ENCODE results near the gene REEP5.
"Not testable (repeated sequence)": the region's sequence is repeated elsewhere in the genome, so short reads cannot be mapped to it uniquely, and the experiment has no call there.

Gene REEP5

DNA sequence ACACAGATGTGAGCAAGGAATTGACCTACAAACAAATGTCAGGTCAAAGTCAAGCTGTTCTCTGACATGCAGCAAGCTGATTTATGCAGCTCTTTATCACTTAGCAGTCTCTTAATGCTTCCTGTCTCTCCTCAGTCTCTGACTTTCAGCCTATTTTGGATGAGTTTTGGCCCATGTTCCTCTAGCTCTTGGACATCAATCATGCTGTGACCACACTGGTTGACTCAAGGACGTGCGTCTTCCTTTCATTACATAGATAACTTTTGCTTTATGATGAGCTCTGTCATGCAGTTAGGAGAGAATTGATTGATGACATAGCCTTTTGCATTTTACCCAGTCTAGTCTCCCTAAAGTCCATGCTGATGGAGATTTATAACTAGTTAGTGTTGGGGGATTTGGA is 9.4 kb upstream of the REEP5 start:
- no peak for DNase-seq

DNA sequence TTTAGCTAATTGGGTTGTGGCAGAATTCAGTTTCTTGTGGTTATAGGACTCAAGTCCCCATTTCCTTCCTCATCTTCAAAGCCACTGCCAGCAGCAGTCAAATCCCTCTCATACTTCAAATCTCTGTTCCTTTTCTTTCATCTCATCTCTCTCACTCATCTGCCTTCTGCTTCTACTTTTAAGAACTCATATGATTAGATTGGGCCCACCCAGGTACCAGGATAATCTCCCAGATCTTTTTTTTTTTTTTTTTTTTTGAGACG is 8.0 kb upstream of the REEP5 start:
- DNase-seq, result no peak

DNA sequence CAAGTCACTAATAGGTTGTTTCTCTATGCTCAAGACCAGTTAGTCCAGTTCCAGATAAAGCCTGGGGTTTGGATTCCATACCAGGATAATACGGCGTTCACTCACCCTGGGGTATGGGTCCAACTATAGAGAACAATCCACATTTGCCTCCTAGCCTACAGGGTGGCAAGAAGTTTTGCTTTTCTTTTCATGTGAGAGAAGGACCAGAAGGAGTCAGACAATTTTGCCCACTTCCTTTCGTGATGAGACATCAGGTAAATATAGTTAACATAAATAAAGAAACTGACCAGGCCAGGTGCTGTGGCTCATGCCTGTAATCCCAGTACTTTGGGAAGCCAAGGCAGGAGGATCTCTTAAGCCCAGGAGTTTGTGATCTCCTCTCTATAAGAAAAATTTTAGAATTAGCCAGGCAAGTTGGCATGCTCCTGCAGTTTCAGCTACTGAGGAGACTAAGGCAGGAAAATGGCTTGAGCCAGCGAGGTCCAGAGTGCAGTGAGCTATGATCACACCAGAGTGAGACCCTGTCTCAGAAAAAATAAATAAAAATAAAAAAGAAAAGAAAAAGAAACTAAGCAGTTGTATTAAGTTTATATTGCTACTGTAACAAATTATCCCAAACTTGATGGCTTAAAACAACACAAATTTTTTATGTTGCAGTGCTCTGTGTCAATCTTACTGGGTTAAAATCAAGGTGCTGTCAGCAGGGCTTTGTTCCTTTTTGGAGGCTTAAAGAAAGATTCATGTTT is 7.5 kb upstream of the REEP5 start:
- DNase-seq, result no peak

DNA sequence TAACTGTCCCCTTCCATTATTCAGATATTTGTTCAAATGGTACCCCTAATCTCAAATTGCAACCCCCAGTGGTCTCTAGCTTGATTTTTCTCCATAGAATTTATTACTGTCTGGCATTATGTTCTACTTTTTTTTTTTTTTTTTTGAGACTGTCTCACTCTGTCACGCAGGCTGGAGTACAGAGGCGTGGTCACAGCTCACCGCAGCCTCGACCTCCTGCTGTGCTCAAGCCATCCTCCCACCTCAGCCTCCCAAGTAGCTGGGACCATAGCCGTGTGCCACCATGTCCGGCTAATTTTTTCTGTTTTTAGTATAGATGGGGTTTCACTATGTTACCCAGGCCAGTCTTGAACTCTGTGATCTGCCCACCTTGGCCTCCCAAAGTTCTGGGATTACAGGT is 2.0 kb upstream of the REEP5 start:
- DNase-seq, result no peak

DNA sequence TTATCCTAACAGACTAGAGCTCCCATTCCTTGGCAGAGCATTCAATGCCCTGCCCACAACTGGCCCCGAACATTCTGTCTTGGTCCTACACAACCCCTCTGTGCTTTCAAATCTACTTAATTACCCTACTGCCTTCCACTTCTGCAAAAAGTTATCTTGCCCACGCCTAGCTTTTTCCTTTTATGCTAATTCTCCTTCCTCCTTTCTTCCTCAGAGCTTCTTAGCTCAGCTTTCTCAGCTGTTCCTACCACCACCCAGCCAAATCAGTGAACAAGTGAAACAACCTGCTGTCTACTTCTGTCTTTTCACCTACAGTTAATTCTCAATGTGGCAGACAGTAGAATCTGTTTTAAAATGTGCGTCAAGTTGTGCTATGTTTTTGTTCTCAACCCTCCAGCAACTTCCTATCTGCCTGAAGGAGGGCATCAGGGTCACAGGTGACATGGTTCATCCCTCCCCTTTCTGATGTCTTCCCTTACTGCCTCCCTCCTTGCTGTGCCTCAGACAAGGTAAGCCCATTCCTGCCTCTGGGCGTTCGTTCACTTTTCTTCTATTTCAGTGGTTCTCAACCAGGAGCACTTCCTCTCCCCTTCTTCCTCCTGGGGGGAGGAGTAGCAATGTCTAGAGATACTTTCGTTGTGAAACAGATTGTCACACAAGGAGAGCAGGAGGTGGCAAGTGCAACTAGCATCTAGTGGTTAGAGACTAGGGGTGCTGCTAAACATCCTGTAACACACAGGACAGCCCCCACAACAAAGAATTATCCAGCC is 1.3 kb upstream of the REEP5 start:
- DNase-seq, result no peak

DNA sequence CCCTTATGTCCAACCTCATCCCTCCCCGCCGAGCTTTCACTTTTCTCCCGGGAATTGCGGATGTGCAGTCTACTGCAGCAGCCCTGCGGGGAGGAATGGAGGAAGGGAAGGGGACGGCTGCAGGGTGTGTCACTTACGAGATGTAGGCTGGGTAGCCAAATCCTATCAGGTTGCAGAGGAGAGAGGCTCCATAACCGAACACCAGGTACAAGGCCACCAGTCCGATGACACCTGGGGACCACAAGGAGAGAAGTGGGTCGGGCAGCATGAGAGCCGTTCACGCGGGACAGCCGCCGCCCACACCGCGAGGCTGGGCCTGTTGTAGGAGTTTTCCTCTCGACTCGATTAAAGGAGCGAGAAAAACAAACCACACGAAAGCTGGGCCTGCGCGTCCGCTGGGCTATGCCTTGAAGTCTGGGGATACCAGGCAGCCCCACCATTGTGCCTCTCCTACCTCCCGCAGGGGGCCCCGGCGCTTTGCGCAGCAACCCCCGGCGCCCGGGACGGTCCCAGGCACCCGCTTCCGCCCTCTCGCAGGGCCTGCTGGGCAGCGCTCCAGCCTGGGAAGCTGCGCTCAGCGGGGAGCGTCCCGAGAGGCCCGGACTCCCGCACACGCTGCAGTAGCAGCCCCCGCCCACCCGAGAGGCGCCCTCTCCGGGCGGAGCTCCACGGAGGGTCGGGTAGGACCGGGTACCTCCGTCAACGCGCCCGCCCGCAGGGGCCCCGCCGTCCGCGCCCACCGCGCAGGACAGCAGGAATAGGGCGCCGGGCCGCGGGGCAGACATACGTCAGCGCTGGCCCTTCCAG is 798 bp downstream of the REEP5 start:
- peak; percentile 27 to 42 for DNase-seq

DNA sequence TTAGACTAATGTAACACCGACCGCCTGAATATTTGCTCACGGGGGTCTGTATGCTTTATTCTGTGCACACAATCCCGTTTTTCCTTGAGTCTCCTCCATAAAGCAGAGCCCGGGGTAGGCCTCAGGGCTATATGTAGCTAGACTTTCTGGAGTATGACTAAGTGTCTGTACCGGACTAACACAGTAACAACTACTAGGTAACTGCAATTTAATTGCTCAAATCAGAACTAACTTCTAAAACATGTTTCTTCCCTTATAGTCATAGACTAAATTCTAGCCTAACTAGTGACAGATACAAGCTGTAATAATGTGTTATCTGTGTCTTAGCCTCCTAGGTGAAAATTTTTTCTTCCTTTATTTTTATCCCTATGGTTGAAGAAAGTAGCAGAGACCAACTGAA is 2.1 kb downstream of the REEP5 start:
- DNase-seq, result no peak

DNA sequence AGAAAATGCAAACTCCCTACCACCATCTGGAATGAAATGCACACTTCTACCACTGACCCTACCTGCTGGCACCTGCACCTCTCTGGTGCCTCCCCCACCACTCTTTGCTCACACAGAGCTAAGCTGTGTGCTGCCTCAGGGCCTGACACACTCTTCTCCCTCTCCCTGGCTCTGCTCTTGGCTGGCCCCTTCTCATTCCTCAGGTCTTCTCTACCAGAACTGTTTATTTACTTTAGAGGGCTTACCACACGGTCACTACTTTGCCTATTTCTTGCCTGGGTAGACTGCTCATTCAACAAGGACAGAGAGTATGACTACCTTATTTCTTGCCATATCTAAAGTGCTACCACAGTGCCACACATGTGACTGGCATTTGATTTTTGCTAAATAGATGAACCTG is 3.3 kb downstream of the REEP5 start:
- DNase-seq, result no peak

DNA sequence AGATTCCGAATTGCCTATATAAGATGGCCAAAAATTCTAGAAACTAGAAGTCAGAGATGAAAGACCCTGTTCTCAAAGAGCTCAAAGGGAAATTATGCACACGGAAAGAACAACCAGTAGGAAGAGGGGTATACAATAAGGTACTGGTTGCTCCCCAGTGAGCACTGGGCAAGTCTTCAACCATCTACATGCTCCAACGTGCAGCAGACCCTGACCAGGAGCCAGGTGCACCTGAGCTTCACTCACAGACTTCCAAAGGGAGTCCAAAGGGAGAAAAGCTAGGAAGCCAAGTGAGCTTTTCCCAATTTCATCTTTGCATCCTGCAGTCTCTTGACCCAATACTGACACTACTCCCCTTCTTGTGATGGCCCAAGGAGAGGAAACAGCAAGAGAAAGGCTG is 3.9 kb downstream of the REEP5 start:
- DNase-seq, result no peak

DNA sequence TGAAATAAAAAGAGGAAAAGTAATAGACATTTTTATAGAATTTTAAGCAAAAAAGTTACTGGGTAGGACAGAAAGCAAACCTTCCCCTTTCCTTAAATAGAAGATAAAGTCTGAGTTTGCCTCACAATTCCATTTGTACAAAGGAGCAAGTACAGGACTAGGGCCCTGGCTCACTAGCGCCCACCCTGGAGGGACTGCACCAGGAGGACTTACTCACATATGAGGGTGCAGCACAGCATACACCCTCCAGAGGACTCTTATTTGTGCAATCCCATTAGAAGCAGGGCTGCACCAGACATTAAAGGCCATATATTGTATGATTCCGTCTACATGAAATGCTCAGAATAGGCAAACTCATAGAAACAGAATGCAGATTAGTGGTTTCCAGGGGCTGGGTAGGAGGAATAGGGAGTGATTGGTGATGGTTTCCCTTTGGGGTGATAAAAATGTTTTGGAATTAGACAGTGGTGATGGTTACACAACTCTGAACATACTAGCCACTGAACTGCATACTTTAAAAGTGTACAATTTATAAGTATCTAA is 4.5 kb downstream of the REEP5 start:
- no peak for DNase-seq

DNA sequence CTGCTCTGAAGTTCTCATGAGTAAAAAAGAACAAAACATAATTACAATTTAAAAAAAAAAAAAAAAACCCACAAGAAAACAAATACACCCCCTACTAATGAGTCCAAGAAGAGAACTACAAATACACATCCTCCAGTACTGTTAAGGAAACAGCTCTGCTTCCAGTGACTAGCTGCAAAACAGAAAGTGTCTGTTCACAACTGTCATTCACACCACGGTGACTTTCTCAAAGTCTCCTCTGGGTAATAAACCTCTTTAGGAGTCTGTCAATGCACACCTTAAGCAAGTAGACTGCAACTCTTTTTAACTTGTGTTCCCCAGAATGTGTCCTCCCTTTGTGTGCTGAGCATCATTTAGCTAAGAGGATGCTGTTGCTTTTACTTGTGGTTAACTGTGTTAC is 6.2 kb downstream of the REEP5 start:
- no peak for DNase-seq

DNA sequence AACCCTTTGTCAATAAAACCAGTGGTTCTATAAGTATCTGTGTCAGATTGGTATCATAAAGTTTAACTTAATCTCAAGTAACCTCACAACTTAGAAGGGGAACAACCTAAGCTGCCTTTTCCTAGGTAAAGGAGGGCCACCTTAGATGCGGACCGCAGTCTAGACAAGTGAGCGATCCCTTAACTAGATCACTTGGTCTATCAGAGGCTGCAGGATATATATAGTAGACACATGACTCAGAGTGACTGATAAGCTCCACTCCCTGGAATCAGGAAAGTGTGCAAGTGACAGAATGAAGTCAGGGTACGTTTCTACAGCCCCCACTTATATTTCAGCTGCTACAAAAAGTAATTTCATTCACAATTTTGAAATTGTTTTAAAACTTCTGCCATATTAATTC is 7.4 kb downstream of the REEP5 start:
- DNase-seq, result no peak

DNA sequence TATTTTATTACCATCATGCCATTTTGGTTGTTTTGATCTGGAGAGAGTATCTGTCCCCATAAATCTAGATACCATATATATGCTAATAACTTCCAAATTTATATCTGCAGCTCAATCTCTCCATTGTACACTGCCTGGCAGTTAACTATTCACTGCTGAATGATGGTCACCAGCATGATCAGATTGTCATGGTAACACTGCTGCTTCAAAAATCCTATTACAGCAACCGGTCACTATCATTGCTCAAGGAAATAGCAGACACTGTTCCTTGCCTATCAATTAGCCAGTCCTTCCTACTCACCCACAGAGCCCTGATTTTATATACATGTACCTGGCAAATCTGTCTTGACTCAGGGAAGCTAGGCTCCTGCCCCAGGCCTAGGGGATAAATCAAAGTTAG is 11.5 kb downstream of the REEP5 start:
- DNase-seq, result no peak

DNA sequence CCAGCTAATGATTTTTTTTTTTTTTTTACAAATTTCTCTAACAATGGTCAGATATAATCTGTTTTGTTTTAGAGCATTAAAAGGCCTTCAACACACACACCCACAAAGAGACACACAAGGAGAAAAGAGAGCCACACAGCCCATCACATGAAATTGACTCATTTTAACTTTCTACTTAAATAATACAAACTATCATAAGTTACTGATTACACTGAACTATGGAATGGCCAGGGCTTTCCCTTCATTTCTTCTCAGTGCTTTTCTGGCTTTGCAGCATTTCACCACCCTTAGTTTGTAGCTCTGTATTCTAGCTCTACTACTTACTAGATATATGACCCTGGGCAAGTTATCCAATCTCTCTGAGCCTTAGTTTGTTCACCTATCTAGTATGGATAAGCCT is 13.2 kb downstream of the REEP5 start:
- DNase-seq, result no peak

DNA sequence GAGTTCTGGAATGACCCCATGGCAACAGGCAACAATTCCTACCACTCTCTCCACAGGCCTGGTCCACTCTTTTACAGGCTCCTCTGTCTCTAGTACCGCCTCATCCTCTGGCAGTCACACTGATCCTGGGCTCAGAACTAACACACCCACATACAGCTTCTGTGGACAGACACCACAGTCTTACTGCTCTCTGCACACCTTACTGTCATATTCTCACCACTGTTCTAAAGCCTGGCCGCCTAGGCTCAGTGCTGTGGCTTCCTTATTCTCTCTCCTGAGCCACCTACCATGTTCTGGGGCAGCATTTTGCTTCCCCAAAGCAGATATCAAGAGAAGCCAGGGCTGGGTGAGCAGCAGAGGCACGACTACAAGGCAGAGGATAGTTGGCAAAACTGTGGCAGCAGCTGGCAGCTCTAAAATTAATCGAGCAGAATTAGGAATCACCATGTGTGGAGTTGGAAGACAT is 14.8 kb downstream of the REEP5 start:
- no peak for DNase-seq

DNA sequence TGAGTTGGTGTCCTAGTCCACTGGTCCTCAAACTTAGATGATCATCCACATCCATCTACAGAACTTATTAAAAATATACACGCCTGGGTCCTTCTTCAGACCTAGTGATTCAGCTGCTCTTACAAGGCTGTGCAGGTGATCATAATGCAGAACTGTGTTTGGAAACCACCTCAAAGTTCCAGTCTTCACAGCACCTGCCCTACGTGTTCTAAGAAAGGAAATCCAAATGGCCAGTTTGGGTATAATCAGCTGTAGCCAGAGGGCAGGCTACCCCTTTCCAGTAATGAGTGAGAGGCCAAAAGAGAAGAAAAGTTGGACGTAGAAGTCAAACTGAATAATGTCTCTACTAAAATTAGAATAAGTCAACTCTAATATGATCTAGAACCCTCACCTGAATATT is 15.4 kb downstream of the REEP5 start:
- DNase-seq, result no peak

DNA sequence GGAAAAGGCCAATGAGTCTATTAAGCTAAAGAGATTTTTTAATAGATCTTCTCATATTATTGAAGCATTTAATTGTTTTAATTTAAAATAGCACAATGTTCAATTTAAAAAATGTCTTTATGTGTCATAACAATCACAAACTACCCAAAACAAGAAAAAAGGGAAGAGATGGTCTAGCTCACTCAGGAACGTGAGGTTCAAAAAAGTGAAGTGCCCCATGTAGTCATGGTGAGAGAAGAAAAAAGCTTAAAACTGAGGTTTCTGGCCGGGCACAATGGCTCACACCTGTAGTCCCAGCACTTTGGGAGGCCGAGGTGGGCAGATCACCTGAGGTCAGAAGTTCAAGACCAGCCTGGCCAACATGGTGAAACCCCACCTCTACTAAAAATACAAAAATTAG is 17.0 kb downstream of the REEP5 start:
- not testable (repeated sequence) for DNase-seq

DNA sequence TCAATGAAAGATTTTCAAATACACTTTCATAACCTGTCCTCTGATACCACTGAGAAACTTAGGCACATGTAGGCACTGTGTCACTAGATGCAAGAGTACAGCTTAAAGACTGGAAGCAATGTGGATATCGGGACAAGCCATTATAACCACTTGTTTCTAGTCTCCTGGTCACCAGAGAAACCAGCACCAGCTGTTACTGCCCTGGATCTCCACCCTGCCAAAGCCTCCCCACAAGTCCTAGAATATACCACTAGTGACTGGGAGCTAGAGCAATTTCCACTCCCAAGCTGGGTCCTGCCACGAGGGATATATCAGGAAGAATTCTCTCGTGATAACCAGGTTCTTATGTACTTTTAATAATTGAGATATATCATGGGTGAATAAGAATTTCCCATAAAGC is 19.5 kb downstream of the REEP5 start:
- no peak for DNase-seq

DNA sequence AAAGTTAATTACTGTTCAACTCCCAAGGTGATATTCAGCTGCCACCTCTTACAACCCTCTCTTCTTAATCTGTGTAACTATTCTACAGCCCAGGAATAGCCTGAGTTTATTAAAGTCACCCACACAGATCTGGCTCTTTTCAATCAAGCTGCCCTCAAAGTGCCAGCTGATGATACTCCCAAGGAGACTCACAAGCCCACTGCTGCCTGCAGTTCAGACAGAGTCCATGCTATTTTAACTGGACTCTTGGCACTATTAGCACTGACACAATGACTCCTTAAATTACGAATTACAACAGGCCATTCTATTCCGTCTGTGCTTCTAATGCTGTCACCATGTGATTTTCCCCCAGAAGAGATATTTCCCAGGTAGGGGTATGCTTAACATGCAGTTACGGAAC is 26.3 kb downstream of the REEP5 start:
- DNase-seq, result no peak

DNA sequence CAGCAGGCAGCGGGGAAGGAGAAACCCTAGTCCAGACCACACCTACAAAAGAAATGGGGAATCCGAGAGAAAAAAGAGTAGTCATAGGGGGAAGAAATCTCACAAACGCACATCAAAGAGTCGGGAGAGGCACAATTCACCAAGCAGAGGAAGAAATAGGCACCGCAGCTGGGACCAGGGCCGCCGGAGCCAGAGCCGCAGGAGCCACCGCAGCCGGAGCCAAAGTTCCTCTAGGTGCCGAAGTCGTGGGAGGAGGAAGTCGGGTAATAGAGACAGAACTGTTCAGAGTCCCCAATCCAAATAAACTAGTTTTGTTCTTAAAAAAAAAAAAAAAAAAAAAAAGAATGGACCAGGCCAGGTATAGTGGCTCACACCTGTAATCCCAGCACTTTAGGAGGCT is 29.3 kb downstream of the REEP5 start:
- DNase-seq, result no peak

DNA sequence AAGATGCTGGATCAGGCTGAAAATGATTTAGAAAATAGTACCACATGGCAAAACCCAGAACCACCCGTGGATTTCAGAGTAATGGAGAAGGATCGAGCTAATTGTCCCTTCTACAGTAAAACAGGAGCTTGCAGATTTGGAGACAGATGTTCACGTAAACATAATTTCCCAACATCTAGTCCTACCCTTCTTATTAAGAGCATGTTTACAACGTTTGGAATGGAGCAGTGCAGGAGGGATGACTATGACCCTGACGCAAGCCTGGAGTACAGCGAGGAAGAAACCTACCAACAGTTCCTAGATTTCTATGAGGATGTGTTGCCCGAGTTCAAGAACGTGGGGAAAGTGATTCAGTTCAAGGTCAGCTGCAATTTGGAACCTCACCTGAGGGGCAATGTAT is 30.0 kb downstream of the REEP5 start:
- DNase-seq, result not testable (repeated sequence)

DNA sequence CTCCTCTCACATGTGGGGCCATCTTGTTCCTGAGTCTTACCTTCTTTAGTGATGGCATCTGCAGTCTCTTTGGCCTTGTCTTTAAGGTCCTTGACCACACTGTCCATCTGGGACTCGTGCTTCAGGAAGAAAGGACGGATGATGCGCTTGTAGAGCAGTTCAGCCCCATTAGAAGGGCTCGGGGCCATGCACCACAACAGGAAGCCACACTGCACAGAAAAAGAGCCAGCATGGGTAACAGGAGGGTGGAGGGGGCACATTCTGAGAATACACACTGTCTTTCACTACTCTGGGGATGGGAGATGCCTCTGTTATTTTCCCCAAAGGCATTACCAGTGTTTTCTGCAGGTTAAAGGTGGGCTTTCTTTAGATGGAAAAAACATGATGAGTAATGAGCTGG is 35.1 kb downstream of the REEP5 start:
- no peak for DNase-seq

DNA sequence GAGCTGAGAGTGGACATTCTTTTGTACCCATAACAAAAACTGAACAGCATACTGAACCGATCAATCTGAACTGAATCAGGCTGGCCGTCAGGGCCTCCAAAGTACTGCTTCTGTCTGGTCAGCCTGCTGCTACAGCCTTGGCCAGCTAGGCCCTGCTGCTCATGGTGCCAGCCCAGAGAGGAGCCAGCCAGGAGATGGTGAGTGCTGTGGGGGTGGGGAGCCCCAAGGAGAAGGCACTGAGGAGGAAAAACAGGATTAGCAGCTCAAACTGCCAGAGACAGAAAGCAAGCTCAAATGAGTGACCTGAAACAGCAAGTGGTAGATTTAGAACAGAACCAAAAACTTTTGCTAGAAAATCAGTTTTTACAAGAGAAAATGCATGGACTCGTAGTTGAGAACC is 37.0 kb downstream of the REEP5 start:
- no peak for DNase-seq

DNA sequence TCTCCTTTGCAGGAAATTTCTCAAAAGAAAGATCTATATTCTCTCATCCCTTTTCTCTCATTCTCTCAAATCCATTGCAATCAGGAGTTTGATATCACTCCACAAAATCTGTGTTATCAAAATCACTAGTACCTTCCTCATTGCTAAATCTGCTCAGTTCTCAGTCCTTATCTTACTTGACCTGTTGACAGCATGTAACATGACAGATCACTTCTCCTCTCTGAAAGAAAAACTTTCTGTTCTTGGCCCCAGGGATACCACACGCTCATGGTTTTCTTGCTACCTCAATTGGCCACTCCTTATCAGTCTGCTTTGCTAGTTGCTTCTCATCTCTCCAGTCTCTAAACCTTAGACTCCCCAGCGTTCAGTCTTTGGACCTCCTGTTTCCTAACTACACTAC is 38.8 kb downstream of the REEP5 start:
- DNase-seq, result no peak

Measured in stimulated activated CD4-positive, alpha-beta T cell treated with anti-CD3 and anti-CD28 coated beads, Interleukin-2, amount 100 ng/mL, for 48 hours (primary cell).